Cardiac septum (tissue), 1 donor: ENCODE results near the gene SHQ1. TPM values are rescaled to one million over a fixed set of nuclear protein-coding genes. Genes with fewer than 3 reads are reported as not detected.
A peak's percentile ranks its signal among the peaks of the same experiment; 100 is the strongest.

Experiments
- DNase-seq: peaks from one replicate; pipeline ENCODE4 v3.0.0-alpha.2; 2020; ENCODE audit warnings: low spot score
- intact Hi-C: fragments of 100-400 bp; cut with DNase I; formaldehyde crosslinking; loops from one replicate; pipeline ENCODE4 v1.14.0; 2022
- long read RNA-seq: library from polyadenylated mRNA; unstranded; transcript quantifications from one replicate; pipeline ENCODE4 v2.0.0, GENCODE V29; 2021
- total RNA-seq: library from RNA; stranded (reverse); fragmentation: NEBNext Ultra II Directional; extraction: Animal tissue kit (Norgen Biotek cat#: 25700); gene quantifications from one replicate; pipeline ENCODE4 v1.2.1, GENCODE V29; 2021
- donor health status: DM: no; HTN: no; CAD: no.

Gene SHQ1
- total RNA-seq: 11.1 TPM
- long read RNA-seq, transcript SHQ1-201 (11 exons, 2,879 nt): major isoform, 9 of 16 reads
- long read RNA-seq, partial matches to known transcripts: 3 of 16 reads
- long read RNA-seq, other reads (novel, unspliced or antisense): 4 of 16 reads

GRCh38 chr3:72847751-72848702 is at the start of gene SHQ1:
Gene SHQ1 (minus strand): TSS chr3:72848445. CDS start chr3:72848340, 105 bp downstream.
- intact Hi-C loops: loop anchor here (5.0 to 10.0 kb wide), 3 partner anchors 39 to 207 kb away; partner anchors contain the start of genes GXYLT2 and PPP4R2
- peak; percentile 97 for DNase-seq

DNA sequence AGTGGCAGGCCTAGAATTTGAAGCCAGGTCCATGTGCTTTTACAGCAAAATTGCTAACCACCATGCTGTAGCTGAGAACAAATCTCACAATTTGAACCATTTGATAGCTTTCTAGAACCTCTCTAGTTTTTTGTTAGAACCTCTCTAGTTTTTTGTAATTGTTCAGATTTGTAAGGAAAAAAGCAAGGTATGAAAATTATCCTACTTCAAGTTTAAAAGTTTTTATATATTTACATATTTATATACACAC is 49.4 kb upstream of the SHQ1 start:
- no peak for DNase-seq
- intact Hi-C loops: no loop called here

DNA sequence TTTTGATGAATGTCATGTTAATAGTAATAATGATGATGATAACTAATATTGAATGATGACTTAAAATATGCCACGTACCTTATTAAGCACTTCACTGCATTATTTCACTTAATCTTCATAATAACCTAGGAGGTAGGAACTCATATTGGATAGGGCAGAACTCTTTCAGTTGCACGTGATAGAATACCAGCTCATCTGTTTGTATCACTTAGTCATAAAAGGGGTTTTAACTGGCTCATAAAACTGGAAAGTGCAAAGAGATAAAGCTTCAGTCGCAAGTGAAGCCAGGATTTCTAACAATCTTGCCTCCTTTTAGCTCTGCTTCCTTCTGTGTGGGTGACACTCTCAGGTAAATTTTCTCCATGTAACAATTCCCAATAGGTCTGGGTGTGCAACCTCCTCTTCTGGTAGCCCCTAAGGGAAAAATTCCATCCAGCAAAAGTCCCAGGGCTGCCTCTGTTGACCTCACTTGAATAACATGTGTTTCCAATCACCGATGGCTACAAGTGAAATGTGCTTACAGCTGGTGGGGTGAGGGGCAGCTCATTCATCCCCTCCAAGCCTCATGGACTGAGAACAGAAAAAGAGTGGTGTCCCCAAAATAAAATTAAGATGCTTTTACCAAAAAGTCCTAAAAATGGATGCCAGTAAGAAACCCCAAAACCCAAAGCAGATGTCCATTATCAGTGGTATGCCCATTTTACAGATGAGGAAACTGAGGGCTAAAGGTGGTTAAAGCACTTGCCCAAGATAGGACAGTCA is 48.9 kb upstream of the SHQ1 start:
- intact Hi-C loops: no loop called here

DNA sequence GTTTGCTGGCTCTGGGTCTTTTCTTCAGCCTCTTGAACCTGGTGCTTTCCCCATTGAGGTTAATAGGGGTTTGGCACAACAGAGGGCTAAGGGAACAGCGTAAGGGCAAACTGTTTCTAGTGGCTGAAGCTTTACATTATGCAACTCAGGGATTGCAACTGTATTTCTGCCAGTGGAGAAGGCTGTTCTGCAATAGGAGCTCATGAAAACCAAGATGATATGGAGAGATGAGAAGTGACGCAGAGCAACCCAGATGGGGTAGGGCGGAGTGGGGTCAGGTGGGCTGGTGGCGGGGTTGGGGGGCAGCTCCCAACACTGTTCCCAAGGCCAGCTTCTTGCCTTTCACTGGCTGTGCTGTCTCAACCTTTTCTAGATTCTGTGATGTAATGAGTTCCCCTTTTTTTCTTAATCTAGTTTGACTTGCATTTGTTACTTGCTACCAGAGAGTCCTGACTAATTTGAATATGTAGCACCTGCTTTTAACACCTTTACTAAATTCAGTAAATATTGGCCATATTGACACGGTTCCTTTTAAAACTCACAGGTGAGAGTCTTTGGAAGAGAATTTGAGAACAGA is 46.8 kb upstream of the SHQ1 start:
- intact Hi-C loops: loop anchor here (5.0 kb wide), 1 partner anchor 42 kb away; no protein-coding TSS in a partner anchor
- no peak for DNase-seq

More for the DNA sequence above, 48.9 kb upstream of the SHQ1 start:
- no peak for DNase-seq

DNA sequence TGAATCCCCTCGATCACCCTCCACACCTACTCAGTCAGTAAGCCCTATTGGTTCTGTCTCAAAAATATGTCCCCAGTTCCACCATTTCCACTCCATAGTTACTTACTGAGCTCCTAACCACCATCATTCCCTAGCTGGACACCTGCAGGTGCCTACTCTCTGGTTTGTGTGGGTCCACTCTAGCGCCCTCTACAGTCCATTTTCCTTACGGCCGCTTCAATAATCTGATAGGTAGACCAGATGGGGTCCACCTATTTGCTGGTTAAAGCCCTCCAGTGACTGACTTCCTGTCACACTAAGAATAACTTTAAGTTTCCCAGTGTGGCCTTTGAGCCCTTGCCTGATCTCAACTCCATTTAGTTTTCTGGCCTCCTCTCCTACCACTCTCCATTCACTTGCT is 44.6 kb upstream of the SHQ1 start:
- no peak for DNase-seq
- intact Hi-C loops: loop anchor here (2.0 to 5.0 kb wide), 2 partner anchors 14 to 44 kb away; no protein-coding TSS in a partner anchor

- intact Hi-C loops: loop anchor here (2.0 to 5.0 kb wide), 2 partner anchors 15 to 45 kb away; no protein-coding TSS in a partner anchor
- no peak for DNase-seq
These were observed 44.0 kb upstream of the SHQ1 start for GRCh38 chr3:72892081-72892775.

DNA sequence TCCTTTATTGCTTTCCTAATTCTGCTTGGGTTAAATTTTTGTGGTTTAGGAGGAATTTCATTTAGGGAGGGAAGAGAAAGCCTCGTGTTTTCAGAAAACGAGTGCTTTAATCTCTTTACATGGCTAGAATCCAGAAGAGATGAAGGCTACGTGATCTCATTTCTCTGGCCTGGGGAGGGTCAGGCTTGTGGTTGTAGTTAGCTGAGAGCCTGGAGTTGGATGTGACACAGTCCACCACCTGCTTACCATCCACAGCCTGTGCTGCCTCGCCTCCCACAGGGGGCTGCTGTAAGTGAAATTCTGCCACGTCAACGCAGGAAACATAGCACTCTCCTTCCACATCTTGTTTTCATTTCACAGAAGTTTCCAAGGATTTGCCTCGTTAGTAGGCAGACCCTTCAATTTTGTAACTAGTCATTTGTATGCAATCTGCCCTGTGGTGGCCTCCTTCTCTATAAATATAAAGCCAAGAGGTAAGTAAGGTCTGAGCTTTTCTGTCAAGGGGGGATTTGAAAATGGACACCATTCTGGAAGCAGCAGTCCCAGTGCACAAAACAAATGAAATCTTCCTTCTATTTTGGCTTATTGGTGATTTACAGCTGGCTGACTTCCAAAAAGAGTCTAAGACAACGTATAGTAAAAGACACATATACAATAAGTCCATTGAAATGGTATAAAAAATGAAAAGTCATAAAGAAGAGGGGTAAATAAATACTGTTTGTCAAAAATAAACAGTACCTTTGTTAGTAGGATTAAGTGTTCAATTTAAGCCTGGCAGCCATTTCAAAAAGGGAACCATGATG is 43.0 kb upstream of the SHQ1 start:
- intact Hi-C loops: loop anchor here (5.0 kb wide), 1 partner anchor 46 kb away; no protein-coding TSS in a partner anchor
- DNase-seq: no peak

DNA sequence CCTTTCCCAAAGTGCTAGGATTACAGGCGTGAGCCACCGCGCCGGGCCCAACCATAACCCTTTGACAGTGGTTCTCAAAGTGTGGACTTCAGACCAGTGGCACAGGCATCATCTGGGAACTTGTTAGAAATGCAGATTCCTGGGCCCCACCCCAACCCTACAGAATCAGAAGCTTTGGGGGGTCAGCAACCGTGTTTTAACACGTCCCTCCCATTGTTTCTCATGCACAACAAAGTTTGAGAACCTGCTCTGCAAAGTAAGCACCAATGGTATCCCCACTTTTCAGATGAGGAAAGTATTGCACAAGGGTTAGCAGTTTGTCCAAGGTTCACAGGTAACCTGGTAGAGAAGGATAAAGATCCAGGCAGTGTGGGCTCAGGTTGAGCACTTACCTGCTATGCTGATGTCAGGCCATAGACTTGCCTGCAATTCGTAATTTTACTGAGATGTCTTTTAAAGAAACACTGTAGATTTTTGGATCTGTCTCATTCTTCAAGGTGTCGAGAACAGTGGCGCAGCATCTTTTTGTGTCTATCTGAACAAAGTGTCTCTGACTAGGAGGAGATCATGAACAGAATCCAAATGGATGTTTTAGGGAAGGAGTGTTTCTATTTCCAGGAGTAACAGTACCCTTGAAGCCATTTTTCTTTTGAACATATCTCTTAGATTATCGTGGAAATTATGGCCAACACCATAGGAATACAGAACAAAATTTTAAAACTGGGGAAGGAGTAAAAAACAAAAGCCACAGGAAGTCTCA is 42.1 kb upstream of the SHQ1 start:
- intact Hi-C loops: loop anchor here (5.0 kb wide), 1 partner anchor 47 kb away; no protein-coding TSS in a partner anchor
- no peak for DNase-seq

- intact Hi-C loops: loop anchor here (5.0 kb wide), 3 partner anchors 42 to 108 kb away; partner anchors contain the start of genes PPP4R2 and SHQ1
- DNase-seq: no peak
These were observed 41.3 kb upstream of the SHQ1 start for GRCh38 chr3:72889310-72890165.

- no peak for DNase-seq
- intact Hi-C loops: loop anchor here (5.0 kb wide), 2 partner anchors 41 to 109 kb away; partner anchors contain the start of genes PPP4R2 and SHQ1
These were observed 40.5 kb upstream of the SHQ1 start for GRCh38 chr3:72888546-72889309.

GRCh38 chr3:72887705-72888545 is 39.7 kb upstream of the SHQ1 start, which contains the start of gene GXYLT2:
Gene GXYLT2 (plus strand): TSS chr3:72888046. CDS start chr3:72888234, 188 bp downstream.
- peak; percentile 82 for DNase-seq
- intact Hi-C loops: loop anchor here (5.0 kb wide), 2 partner anchors 41 to 109 kb away; partner anchors contain the start of genes PPP4R2 and SHQ1

GRCh38 chr3:72887343-72887704 is 39.1 kb upstream of the SHQ1 start:
- DNase-seq: no peak
- intact Hi-C loops: loop anchor here (5.0 kb wide), 2 partner anchors 40 to 110 kb away; partner anchors contain the start of genes PPP4R2 and SHQ1

GRCh38 chr3:72872183-72872582 is 23.9 kb upstream of the SHQ1 start:
- intact Hi-C loops: no loop called here
- DNase-seq: no peak

DNA sequence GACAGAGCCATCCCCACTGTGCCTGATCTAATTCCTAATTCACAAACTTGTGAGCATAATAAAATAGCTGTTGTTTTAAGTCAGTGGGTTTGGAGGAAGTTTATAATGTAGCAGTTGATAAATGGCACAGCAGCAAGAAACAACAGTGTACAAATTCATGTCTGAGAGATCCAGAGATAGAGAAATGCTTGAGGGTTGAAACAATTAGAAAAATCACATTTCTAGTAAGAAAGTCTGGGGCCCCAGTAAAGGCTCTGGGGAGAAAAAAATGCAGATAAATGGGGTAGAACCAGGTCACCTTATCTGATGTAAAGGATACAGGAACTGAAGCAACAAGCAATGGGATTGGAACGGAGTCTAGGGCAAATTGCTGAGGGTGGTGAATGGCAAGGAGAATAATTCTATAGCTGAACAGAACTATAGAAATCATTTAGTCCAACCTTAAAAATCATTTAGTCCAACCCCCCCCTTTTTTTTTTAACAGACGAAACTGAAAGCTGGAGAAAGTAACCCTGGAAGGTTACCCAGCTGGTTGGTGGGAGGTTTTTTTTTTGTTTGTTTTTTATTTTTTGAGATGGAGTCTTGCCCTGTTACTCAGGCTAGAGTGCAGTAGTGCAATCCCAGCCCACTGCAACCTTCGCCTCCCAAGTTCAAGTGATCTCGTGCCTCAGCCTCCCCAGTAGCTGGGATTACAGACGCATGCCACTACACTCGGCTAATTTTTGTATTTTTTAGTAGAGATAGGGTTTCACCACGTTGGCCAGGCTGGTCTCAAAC is 14.3 kb upstream of the SHQ1 start:
- no peak for DNase-seq
- intact Hi-C loops: no loop called here
